AG08396 (cell line): ENCODE data around the gene C8A.

ENCODE experiments used
- DNase-seq: peaks from one replicate; pipeline ENCODE4 v3.0.0; 2012; ENCODE audit warnings: low spot score, mixed read lengths

The C8A gene

DNA sequence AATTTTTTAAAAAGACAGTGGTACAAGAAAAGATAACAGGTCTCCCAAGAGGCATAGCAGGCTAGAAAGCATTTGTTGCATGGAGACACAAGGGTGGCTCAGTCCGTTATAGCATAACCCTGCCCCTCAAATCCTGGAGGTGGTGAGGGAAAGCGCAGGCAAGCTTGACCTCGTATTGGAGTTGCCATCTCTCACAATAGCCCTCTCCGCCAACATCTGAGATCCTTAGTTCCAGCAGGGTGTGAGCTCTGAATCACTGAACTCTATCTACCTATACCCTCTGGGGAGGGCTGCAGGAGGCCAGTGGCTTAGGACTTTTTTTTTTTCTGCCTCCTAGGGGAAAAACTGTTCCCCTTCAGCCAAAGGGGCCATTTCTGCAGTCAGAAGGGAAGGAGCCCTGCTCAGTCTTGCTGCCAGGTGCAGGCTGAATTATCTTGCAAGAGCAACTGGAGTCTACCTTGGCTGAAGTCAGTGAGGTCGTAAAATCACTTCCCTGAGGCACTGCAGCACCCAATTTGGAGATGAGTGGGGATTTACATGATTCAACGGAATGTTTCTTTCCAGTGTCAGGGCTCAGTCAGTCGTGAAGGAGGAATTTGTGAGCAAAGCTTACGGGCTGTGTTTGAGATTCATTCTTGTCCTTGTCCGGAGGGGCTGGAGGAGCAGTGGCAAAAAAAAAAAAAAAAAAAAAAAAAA lies 17.2 kb upstream of the C8A start:
- DNase-seq: no peak

DNA sequence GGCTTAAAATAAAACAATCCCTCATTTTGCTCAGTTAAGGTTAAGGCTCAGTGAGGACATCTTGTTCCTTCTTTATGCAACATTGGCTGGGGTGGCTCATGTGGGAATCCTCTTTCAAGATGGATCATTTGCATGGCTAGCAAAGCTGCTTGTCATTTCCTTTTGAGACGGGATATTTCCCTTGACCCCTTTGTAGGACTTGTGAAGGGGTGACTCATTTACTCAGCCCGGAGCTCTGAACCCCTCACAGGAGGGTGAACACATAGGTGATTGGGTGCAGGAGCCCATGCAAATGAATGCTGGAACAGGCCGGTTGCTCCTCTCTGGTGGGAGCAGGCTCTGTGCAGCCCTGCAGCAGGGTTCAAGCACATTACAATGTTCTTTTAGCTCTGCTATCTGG lies 15.8 kb upstream of the C8A start:
- DNase-seq: no peak

DNA sequence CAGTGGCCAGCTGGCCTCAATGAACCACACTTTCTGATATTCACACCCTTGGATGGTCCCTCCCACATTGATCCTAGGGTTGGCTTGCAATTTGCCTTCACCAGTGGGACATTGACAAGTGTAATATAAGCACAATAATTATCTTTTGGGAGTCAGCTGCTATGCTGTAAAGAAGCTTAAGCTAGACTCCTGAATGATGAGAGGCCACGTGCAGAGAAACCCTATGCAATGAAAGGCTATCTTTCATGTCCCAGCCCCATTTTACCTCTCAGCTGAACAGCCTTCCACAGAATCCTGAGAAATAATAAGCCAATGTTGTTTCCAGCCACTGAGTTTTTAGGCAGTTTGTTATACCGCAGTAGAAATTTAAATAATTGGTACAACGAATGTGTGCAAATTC lies 11.1 kb upstream of the C8A start:
- DNase-seq: no peak

DNA sequence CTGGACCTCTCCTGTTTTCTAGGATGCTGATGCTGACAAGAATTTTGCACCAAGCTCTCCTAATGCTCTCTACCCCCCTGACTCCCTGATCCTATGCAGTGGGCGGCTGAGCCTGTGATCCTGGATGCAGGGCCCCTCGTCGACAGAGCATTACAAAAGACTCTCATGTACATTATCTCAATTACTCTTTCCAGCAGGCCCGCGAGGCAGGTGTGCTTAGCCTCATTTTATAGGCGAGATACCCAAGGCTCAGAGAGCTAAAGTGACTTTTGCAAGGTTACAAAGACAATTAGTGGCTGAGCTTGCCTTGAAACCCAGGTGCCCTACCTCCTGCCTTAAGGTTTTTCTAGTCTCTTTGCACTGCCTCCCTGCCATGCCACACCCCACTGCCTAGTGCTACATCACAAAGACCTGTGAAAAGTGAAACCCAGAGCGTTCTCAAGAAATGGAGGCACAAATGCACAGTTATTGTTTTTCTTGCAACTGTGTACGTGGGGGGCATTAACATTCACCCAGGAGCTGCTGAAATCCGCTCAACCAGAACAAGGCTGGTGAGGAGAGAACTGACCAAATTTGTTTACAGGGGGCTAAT lies 10.0 kb upstream of the C8A start:
- no peak for DNase-seq

DNA sequence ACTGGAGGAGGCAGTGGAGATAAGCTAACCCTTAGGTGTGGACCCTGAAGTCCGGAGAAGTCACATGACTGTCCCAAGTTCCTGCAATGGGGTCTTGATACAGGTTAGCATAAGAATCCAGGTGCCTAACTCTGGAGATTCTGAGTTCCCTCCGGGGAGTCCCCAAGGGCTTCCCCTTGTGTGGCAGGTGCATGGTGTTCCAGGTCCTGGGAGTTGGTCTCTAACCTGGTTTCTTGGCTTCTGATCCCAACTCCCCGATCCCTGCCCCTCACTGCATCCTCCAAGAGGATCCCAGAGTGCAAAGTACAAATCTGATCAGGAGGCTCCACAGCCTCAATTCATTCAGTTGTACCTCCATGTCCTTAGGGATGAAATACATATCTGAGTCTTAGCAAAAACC lies 9.3 kb upstream of the C8A start:
- no peak for DNase-seq

DNA sequence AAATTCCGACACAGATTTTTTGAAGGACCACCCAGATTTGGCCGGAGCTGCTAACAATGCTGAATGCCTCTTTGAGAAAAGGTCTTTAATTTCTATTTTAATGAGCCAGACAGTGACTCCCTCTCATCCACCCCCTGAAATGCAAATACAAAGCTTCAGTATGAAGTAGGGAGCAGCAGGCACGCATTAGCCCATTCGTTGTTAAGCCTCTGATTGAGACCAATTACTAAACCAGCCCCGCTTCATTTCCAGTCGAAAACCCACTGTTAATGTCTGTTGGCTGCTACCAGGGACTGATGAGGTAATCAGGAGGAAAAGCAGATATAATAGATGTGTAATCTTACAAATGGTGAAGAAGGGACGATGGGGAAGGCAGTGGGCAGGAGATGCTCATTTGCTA lies 4.8 kb upstream of the C8A start:
- no peak for DNase-seq

DNA sequence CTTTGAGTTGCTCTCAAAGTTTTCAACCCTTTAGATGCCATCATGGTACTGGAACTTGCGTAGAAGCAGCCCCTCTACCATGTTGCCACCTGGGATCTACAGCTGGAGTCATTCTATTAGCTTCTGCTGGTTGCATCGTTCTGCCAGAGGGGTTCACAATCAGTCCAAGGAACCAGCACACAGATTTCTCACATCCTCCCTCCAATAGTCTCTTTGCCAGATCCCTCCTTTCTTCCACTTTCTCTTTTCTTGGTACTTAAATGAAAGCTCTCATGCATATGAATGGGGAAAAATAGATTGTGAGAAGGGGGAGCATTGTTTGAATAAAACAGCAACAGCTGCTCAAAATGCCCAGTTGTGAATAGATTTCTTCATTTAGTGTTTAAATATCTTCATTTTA lies 4.2 kb upstream of the C8A start:
- DNase-seq: no peak

DNA sequence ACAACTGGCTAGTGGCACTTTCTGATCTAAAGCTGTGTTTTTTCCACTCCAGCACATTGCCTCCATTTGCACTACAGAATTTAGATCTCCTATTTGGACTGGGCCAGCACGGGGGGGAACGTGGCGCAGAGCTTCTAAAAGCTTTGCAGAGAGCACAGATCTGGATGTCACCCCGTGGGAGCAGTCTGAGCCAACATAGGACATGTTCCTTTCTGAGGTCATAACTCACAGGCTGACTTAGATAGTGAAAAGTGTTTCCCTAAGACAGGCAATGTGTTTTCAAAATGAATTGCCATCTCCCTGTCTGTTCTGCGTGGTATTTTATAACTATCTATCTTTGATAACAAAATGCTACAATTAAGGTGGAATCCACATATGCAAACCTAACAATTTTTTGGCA lies 3.7 kb upstream of the C8A start:
- DNase-seq: no peak

DNA sequence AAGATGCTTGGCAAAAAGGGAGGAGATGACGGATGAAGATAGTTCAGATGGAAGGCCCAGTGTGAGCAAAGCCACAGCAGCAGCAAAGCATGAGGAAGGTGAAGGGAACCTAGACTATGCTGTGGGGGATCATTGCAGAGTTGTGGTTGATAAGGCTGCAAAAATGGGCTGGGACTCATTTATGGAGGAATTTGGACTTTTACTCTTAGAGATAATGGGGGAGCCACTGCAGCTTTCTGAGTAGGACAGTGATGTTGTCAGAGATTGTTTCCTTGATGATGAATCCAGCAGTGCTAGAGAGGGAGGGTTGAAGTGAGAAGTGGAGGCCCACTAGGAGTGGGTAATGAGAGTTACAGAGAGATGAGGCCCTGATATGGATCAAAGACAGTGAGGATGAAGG lies 2.1 kb upstream of the C8A start:
- DNase-seq: no peak

DNA sequence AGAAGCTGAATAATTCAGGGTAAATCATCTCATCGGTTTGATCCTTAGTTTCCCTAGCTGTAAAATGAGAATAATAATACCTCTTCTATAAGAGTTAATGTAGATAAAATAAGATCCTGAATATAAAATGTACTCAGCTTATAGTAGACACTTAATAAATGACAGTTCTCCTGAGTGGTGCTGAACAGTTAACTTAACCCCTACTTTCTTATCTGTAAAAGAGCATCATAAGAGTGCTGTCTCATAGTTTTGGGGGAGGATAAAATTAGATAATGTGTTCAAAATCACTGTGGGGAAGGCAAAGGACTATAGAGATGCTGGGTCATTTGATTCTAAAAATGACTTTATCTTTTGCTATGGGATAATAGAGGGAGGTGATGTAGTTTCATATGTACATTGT lies 593 bp downstream of the C8A start:
- no peak for DNase-seq

DNA sequence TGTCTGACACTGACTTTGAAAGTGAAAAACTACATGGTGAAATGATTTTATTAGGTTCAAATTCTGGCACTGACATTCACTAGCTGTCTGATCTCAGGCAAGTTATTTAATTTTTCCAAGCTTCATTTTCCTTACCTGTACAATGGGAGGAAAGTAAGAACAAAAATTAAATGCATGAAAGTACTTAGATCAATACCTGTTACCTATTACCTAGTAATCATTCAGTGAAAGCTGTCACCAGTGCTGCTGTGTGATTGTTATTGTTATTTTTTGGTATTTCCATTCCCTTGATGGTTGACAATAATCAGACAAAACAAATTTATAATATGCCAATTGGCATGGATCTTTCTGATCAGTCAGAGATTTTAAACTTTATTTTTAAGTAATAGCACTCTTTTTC lies 1.6 kb downstream of the C8A start:
- DNase-seq: no peak

DNA sequence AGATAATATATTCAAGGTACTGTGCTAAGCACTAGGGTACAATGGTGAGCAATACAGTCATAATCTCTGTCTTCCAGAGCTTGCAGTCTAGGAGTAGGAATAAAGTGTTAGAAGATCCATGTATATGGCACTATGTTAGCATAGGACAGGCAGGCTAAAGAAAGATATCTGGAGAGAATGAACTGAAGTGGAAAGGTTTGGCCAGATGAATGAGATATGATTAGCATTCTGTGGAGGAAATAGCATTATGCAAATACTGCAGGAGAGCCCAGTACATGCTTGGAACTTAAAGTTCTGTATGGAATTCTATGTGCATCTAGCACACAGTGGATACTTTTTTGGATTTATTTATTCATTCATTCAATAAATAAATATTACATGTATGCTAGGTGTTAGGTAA lies 4.7 kb downstream of the C8A start:
- no peak for DNase-seq

DNA sequence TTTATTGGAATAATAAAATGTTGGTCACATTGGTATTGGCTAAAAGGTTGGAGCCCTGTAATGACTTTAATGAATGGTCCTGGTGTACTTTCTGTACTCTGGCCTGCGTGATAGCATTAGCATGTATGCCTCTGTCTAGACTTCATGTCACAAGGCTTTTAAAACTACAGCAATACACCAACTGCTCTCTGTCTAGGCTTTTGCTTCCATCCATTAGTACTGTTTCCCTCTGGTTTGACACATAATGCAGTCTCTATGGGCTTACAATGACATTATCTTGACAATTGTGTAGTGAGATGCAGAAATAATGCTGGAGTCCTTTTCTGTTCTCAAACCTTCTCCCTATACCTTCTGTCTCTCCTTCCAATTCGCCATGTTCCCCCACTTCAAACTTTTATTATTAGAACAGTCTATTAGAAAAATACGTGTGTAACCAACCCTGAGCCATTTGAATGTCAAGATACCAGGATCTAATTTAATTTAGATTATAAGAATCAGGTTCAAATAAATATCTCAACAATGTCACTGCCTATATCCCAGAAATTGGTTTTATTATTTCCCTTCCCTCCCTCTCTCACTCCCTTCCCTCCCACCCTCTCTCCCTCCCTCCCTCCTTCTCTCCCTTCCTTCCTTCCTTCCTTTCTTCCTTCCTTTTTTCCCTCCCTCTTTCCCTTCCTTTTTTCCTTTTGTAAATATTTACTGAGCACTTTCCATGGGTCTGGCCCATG lies 8.8 kb downstream of the C8A start:
- no peak for DNase-seq

DNA sequence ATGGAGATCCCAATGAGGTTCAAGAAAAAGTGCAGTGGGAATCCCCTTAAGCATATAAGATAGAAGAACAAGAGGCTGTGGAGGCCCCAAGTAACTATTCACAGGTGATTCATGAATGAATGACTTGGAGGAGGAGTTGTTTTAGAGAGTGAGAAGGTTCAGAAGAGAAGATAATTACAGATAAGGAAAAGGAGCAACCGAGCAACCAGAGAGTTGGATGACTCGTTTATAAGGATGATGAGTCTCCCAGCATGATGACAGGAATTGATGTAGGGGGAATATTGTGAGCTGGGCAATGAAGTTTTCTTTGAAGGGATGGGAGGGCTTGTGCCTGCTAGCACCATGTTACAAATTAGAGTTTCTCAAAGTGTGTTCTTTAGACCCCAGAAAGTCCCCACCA lies 9.8 kb downstream of the C8A start:
- no peak for DNase-seq

DNA sequence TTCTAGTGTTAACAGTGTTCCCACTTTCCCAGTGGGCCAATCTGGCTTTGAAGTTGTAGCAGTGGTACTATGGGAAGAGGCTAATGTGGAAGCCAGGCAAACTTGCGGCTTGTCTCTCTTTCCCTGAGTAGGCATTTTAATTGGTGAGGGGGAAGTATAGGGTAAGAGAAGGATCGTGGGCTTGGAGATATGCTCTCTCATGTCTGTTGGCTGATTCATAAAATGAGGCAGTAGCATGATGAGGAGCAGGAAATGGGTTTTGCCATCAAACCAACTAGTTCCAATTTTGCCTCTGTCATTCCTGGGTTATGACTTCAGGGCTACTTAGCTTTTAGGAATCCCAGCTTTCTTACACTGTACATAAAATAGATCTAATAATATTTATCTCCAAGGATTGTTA lies 12.1 kb downstream of the C8A start:
- DNase-seq: peak; percentile 48

DNA sequence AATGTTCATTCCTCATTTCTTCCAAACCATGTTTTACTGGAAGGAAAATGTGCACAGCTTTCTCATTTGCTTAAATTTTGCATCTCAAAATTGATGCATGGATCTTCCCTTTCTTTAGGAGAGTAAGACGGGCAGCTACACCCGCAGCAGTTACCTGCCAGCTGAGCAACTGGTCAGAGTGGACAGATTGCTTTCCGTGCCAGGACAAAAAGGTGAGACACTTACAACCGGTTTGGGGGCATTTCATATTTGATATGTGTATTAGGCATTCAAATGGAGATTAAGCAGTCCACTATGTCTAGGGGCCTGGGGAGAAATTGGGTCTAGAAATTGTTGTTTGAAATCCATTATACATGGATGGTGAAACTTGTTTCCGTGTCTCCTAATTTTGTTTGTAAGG lies 12.9 kb downstream of the C8A start:
- no peak for DNase-seq

DNA sequence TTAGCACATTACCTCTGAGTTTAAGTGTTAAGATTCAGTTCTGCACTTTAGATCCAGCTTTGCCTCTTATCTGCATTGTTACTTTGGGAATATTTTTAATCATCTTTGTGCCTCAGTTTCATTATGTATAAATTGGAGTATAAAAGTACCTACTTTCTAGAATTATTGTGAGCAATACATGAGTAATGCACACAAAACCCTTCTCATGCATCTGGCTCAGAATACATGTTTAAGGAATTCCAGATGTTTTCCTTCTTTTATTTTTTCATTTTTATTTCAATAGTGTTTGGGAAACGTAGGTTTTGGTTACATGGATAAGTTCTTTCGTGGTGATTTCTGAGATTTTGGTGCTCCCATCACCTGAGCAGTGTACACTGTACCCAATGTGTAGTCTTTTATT lies 14.2 kb downstream of the C8A start:
- no peak for DNase-seq

DNA sequence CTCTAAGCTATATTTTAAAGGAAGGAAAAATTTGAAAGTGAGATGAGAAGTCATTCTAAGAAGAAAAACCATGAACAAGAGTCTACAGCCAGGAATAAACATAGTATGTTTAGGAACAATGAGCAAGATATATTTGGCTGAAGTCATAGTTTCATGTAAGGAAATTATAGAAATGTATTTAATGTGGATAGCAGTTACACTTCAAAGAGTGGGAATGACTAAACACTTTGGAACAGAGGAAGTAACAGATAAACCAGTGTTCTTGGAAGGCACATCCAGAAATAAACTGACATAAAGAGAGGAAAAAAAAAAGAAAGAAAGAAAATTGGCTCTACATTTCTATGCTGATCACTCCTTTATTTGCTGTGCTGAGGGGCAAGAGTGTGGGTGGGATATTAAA lies 18.0 kb downstream of the C8A start:
- DNase-seq: no peak

DNA sequence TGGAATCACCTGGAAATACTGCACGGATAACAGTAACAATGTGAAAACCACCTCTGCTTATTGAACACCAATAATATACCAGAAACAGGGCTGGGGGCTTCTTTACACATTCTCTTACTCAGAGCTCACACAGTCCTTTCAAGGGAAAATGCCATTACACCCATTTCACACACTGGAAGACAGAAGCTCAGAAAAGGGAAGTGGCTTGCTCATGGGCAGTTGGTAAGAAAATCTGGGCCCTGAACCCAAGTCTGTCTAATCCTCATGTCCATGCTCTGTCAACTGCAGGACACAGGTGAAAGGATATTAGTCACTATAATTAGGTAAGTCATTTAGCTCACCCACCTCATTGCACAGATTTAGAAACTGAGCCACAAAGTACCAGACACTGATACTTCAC lies 18.6 kb downstream of the C8A start:
- no peak for DNase-seq

DNA sequence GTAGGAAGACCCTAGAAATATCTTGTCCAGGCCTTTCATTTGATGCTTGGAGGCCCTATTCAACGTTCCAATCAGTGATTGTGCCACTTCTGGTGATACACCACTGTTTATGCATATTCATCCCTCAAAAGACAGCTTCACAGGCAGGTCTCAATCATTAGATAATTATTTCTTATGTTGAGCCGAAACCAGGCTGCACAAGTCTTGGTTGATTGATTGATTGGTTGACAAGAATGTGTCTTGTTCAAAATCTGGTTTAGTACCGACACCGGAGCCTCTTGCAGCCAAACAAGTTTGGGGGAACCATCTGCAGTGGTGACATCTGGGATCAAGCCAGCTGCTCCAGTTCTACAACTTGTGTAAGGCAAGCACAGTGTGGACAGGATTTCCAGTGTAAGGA lies 20.1 kb downstream of the C8A start:
- no peak for DNase-seq

DNA sequence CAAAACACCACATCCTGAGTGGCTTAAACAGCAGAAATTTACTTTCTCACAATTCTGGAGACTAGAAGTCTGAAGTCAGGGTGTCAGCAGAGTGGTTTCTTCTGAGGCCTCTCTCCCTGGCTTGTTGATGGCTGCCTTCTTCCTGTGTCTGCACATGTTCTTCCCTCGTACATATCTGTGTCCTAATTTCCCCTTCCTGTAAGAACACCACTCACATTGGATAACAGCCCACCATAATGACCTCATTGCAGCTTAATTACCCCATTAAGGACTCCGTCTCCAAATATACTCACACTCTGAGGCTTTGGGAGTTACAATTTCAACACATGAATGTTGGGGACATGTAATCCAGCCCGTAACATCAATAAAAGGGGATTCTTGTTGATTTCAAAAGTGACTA lies 23.4 kb downstream of the C8A start:
- no peak for DNase-seq

DNA sequence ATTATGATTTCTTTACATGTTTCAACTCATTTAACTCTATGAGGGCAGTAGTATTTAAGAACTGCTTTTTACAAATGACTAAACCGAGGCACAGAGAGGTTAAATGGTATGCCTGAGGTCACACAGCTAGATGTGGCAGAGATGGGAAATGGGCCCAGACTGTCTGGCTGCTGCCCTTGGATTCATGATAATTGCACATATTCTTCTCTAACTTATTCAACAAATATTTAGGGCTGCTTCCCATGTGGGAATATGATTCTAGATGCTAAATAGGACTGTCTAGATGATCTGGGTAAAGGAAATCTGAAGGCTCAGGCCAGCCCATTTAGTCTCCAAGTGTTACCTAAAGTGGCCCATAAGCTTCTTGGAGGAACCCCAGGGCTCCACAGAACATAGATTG lies 26.2 kb downstream of the C8A start:
- no peak for DNase-seq

DNA sequence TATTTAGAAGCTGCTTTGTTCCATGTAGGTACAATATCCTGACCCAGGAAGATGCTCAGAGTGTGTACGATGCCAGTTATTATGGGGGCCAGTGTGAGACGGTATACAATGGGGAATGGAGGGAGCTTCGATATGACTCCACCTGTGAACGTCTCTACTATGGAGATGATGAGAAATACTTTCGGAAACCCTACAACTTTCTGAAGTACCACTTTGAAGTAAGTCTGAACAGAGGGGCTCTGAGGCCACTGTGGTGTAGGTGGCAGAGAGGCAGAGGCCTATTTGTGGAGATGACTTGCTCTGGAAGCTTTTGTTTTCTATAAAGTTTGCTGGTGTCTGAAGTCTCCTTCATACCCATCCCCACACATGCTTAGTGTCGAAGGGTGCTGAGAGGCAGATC lies 26.8 kb downstream of the C8A start:
- DNase-seq: no peak

DNA sequence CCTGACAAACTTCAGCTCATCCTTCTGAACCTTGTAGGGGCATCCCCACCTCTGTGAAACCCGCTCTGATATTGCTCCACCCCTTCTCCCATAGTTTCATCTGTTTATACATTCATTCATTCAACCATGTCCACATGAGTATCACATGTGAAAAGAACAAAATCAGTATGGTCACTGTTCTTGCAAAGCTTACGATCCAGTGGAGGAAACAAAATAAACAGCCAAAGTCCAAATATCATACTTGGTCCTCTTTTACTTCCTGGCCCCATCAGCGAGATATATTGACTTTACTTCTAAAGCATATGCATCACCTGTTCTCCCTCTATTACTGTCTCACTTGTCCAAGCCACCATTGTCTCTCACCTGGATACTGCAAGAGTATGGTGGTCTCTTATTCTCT lies 35.6 kb downstream of the C8A start:
- DNase-seq: no peak
